Type B pancreatic cell (in vitro differentiated cells): ENCODE results near the gene CS. TPM values are rescaled to one million over a fixed set of nuclear protein-coding genes. Genes with fewer than 3 reads are reported as not detected.
A peak's percentile ranks its signal among the peaks of the same experiment; 100 is the strongest.
"Not testable (repeated sequence)": the region's sequence is repeated elsewhere in the genome, so short reads cannot be mapped to it uniquely, and the experiment has no call there.

ENCODE experiments used
- DNase-seq: peaks from one replicate; pipeline ENCODE4 v3.0.0; 2021; ENCODE audit warnings: mixed read lengths; ENCODE audit not compliant: unreplicated experiment; ENCODE audit errors: extremely low spot score
- H3K27ac Mint-ChIP-seq: 2 replicates; pipeline ENCODE4 v1.8.0; 2021; ENCODE audit warnings: mild to moderate bottlenecking, mixed read lengths
- H3K27me3 Mint-ChIP-seq: 2 replicates; pipeline ENCODE4 v1.8.0; 2021; ENCODE audit warnings: mixed read lengths
- H3K36me3 Mint-ChIP-seq: 2 replicates; pipeline ENCODE4 v1.8.0; 2021; ENCODE audit warnings: mixed read lengths
- H3K4me1 Mint-ChIP-seq: one replicate; pipeline ENCODE4 v1.8.0; 2021; ENCODE audit warnings: mixed read lengths; ENCODE audit not compliant: unreplicated experiment
- H3K4me3 Mint-ChIP-seq: 2 replicates; pipeline ENCODE4 v1.8.0; 2021; ENCODE audit warnings: mild to moderate bottlenecking, mixed read lengths
- H3K9me3 Mint-ChIP-seq: 2 replicates; pipeline ENCODE4 v1.8.0; 2021; ENCODE audit warnings: mixed read lengths
- CTCF ChIP-seq: fragments of 200-600 bp; sonication (generic); conservative IDR thresholded peaks from 2 replicates; pipeline ENCODE4 v1.5.0; 2021; ENCODE audit warnings: antibody characterized with exemption, mild to moderate bottlenecking
- total RNA-seq: library from RNA; stranded (reverse); gene quantifications from 2 replicates; pipeline ENCODE4 v1.2.1, GENCODE V29; 2021; ENCODE audit warnings: low replicate concordance

CS gene
- total RNA-seq, 1 donor from 2014 or later: 278 TPM

DNA sequence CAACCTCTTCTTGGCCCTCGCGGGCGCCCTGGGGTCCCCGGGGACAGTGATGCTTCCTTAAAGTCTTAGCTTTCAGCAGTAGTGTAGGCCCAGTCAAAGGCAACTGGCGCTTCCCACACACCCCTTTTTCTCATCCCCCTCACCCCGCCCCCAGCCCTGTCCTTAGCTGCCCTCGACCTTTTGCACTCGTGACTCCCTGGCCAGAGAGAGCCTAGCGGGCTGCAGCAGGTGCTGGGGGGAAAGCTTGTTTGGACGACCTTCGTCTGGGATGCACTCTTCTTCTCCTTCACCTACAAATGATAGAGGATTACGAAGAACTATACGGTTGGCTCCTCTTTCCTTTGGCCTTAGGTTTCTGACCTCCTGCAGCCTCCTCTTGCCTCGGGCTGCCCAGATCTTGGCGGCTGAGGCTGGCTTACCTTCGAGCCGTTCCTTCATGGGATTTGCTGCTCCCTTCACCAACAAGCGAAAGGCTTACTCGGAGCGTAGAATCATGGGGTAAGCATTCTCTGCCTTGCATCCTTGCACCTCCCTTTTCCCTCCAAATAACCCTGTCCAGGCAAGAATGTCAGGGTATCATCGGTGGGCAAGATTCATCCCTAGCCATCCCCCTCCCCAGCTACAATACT, 32.6 kb downstream of the CS start:
- Mint-ChIP-seq H3K4me1 (peaks cover 7% of the 10 kb centered on the region), H3K36me3 (peaks cover 8% of the 10 kb centered on the region), H3K4me3 (peak overlapping the region; percentile 97), H3K27ac (peak overlapping the region; percentile 15), H3K27me3 (no peaks in the 10 kb centered on the region), H3K9me3 (no peaks in the 10 kb centered on the region)
- no peak for TF ChIP-seq CTCF
- DNase-seq: no peak

- TF ChIP-seq CTCF: peak; percentile 74
- Mint-ChIP-seq H3K4me3 (peak within 1 kb of the TSS; percentile 97), H3K9me3 (peaks cover 3% of the 10 kb centered on the region), H3K27me3 (peaks cover 2% of the 10 kb centered on the region), H3K27ac (peak within 1 kb of the TSS; percentile 90), H3K36me3 (peaks cover 8% of the 10 kb centered on the region), H3K4me1 (peaks cover 9% of the 10 kb centered on the region)
- peak; percentile 89 for DNase-seq
Observed at GRCh38 chr12:56266693-56267442, 33.3 kb downstream of the CS start, which contains the start of gene COQ10A. TSS of gene COQ10A (plus strand) at chr12:56266942. CDS start at chr12:56267119, 177 bp downstream.

DNA sequence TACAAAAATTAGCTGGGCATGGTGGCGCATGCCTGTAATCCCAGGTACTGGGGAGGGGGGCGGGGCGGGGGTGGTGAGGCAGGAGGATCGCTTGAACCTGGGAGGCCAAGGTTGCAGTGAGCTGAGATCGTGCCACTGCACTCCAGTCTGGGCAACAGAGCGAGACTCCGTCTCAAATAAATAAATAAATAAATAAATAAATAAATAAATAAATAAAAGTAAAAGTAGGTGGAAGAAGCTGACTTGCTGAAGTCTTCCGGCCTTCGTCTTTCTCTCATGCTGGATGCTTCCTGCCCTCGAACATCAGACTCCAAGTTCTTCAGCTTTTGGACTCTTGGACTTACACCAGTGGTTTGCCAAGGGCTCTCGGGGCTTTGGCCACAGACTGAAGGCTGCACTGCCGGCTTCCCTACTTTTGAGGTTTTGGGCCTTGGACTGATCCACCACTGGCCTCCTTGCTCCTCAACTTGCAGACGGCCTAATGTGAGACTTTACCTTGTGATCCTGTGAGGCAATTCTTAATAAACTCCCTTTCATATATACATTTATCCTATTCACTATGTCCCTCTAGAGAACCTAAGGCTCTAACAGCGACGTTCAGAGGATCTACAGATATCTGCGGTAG, 34.0 kb downstream of the CS start:
- not testable (repeated sequence) for H3K4me1 Mint-ChIP-seq, H3K36me3 Mint-ChIP-seq, H3K27me3 Mint-ChIP-seq, H3K9me3 Mint-ChIP-seq, DNase-seq
- peak overlapping the region; percentile 97 for H3K4me3 Mint-ChIP-seq
- peak overlapping the region; percentile 90 for H3K27ac Mint-ChIP-seq

- not testable (repeated sequence) for H3K27me3 Mint-ChIP-seq, H3K9me3 Mint-ChIP-seq, H3K36me3 Mint-ChIP-seq, DNase-seq, H3K27ac Mint-ChIP-seq, H3K4me3 Mint-ChIP-seq
- H3K4me1 Mint-ChIP-seq: peaks cover 17% of the 10 kb centered on the region
Observed at GRCh38 chr12:56262955-56263354, 37.2 kb downstream of the CS start.

GRCh38 chr12:56261503-56262232, 38.5 kb downstream of the CS start:
- Mint-ChIP-seq H3K36me3 (no peaks in the 10 kb centered on the region), H3K27ac (peak overlapping the region; percentile 90), H3K27me3 (peaks cover 2% of the 10 kb centered on the region), H3K4me1 (peaks cover 16% of the 10 kb centered on the region), H3K4me3 (peak overlapping the region; percentile 69), H3K9me3 (peaks cover 4% of the 10 kb centered on the region)
- no peak for TF ChIP-seq CTCF
- DNase-seq: no peak

DNA sequence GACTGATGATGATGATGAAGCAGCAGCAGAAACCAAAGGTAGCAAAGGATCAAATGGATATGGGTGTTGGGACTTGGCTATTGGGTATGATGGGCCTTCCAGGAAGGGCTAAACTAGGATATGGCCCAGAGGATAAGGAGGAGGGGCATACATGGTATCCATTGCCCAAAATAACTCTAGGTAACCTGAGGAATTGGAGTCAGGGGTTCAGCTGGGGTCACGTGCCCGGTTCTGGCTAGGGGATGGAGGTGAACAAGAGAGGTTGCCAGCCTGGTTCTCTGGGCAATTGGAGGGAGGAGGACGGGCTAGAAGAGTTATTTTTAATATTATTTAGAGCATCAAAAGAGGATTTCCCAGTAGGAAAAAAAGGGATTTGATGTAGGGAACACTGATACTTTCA, 39.2 kb downstream of the CS start:
- H3K9me3 Mint-ChIP-seq: peaks cover 4% of the 10 kb centered on the region

More for the DNA sequence above, 39.2 kb downstream of the CS start:
- Mint-ChIP-seq H3K27me3 (peaks cover 2% of the 10 kb centered on the region), H3K4me3 (no peak overlapping the region), H3K36me3 (peaks cover 4% of the 10 kb centered on the region), H3K27ac (peak overlapping the region; percentile 77), H3K4me1 (peaks cover 11% of the 10 kb centered on the region)
- no peak for TF ChIP-seq CTCF
- DNase-seq: no peak
